Astrocyte (in vitro differentiated cells and primary cell): ENCODE results near the gene PSMG3.

Experiments used
- CTCF ChIP-seq: IDR thresholded peaks from 2 replicates; pipeline ENCODE4 v1.5.1; 2011; ENCODE audit warnings: low read depth, mild to moderate bottlenecking, inconsistent platforms, low read length, moderate library complexity; ENCODE audit not compliant: insufficient read depth
- EZH2 ChIP-seq: IDR thresholded peaks from 2 replicates; pipeline ENCODE4 v1.6.1; 2012; ENCODE audit warnings: mild to moderate bottlenecking, low read length, inconsistent platforms; ENCODE audit not compliant: insufficient read depth

GRCh38 chr7:1534330-1535099 is 35.3 kb downstream of the PSMG3 start:
- no peak for TF ChIP-seq CTCF
- no peak for TF ChIP-seq EZH2
